Activated CD8-positive, alpha-beta T cell treated with anti-CD3 and anti-CD28 coated beads for 36 hours (primary cell): ENCODE data around the gene AURKAIP1. TPM values are rescaled to one million over a fixed set of nuclear protein-coding genes. Genes with fewer than 3 reads are reported as not detected.

Experiments
- ATAC-seq: fragments of 200-7000 bp; cut with Tn5 transposase; one replicate; pipeline ENCODE4 v1.10.0; 2021; ENCODE audit warnings: mild to moderate bottlenecking, moderate library complexity
- CTCF ChIA-PET: fragments of 350-600 bp; sonication (Branson Sonifier 250); formaldehyde crosslinking; loops from one replicate; lab custom pipeline; 2021; ENCODE audit warnings: antibody characterized with exemption; lab: Charles Lee
- POLR2A ChIA-PET: fragments of 350-600 bp; sonication (Branson Sonifier 250); formaldehyde crosslinking; loops from one replicate; lab custom pipeline; 2021; ENCODE audit warnings: antibody characterized with exemption; lab: Charles Lee
- DNase-seq: peaks from one replicate; pipeline ENCODE4 v3.0.0-alpha.2; 2020
- H3K27ac Mint-ChIP-seq: one replicate; pipeline ENCODE4 v1.8.0; 2021; ENCODE audit warnings: mild to moderate bottlenecking, mixed read lengths
- H3K27me3 Mint-ChIP-seq: one replicate; pipeline ENCODE4 v1.8.0; 2021; ENCODE audit warnings: mixed read lengths
- H3K36me3 Mint-ChIP-seq: one replicate; pipeline ENCODE4 v1.8.0; 2021; ENCODE audit warnings: low read depth, mixed read lengths
- H3K4me1 Mint-ChIP-seq: one replicate; pipeline ENCODE4 v1.8.0; 2021; ENCODE audit warnings: low read depth, mixed read lengths
- H3K4me3 Mint-ChIP-seq: one replicate; pipeline ENCODE4 v1.8.0; 2021; ENCODE audit warnings: mild to moderate bottlenecking, moderate library complexity, mixed read lengths
- H3K9me3 Mint-ChIP-seq: one replicate; pipeline ENCODE4 v1.8.0; 2021; ENCODE audit warnings: mixed read lengths
- CTCF ChIP-seq: fragments of 200-600 bp; IDR thresholded peaks from one replicate; pipeline ENCODE4 v1.8.0; 2022; ENCODE audit warnings: antibody characterized with exemption, mild to moderate bottlenecking
- intact Hi-C: fragments of 100-400 bp; cut with micrococcal nuclease; formaldehyde crosslinking; loops from one replicate; pipeline ENCODE4 v1.10.0; 2022
- total RNA-seq, 2 experiments: library from RNA; stranded (reverse); gene quantifications; one replicate each; pipeline ENCODE4 v1.2.3, GENCODE V29; 2021

Gene AURKAIP1
- total RNA-seq, 2 experiments from 2014 or later, result 127 TPM

- POLR2A ChIA-PET, result interaction anchor here (2.4 kb wide), 1 partner anchor 13 kb away, joined by 10 read pairs; no protein-coding TSS in a partner anchor
- no peak for TF ChIP-seq CTCF
These were observed 16.4 kb downstream of the AURKAIP1 start, which contains the start of gene MXRA8 for GRCh38 chr1:1358433-1359271. Gene MXRA8 (minus strand): TSS chr1:1358555. CDS start chr1:1358504, 51 bp downstream.

GRCh38 chr1:1357871-1358432 lies 17.1 kb downstream of the AURKAIP1 start:
- DNase-seq (no peak), ATAC-seq (no peak)
- ChIA-PET POLR2A (interaction anchor here (2.4 kb wide), 1 partner anchor 13 kb away, joined by 10 read pairs; no protein-coding TSS in a partner anchor), CTCF (no interaction called here)
- intact Hi-C loops, result no loop called here
- H3K27me3 Mint-ChIP-seq, result peaks cover 3% of the 10 kb centered on the region
- H3K27ac Mint-ChIP-seq, result no peak overlapping the region
- H3K36me3 Mint-ChIP-seq, result no peaks in the 10 kb centered on the region
- no peak for TF ChIP-seq CTCF
- no peaks in the 10 kb centered on the region for H3K9me3 Mint-ChIP-seq
- H3K4me3 Mint-ChIP-seq, result no peak overlapping the region
- H3K4me1 Mint-ChIP-seq, result peaks cover 22% of the 10 kb centered on the region

More at GRCh38 chr1:1358433-1359271, 16.4 kb downstream of the AURKAIP1 start, which contains the start of gene MXRA8:
- Mint-ChIP-seq H3K9me3 (no peaks in the 10 kb centered on the region), H3K27ac (no peak within 1 kb of the TSS), H3K36me3 (no peaks in the 10 kb centered on the region), H3K4me3 (no peak within 1 kb of the TSS), H3K27me3 (peaks cover 3% of the 10 kb centered on the region), H3K4me1 (peaks cover 19% of the 10 kb centered on the region)
- CTCF ChIA-PET, result no interaction called here
- peak; percentile 62 for DNase-seq
- ATAC-seq, result peak; percentile 60
- intact Hi-C loops, result no loop called here

GRCh38 chr1:1356796-1357401 lies 18.1 kb downstream of the AURKAIP1 start:
- ATAC-seq, result peak; percentile 23
- Mint-ChIP-seq H3K27ac (no peak overlapping the region), H3K9me3 (no peaks in the 10 kb centered on the region), H3K36me3 (no peaks in the 10 kb centered on the region), H3K4me3 (no peak overlapping the region), H3K27me3 (peaks cover 12% of the 10 kb centered on the region), H3K4me1 (peaks cover 27% of the 10 kb centered on the region)
- no peak for DNase-seq
- ChIA-PET POLR2A (interaction anchor here (1.2 to 2.4 kb wide), 2 partner anchors 14 to 18 kb away, joined by 3 to 10 read pairs; partner anchors contain the start of gene AURKAIP1), CTCF (no interaction called here)
- intact Hi-C loops, result no loop called here
- TF ChIP-seq CTCF, result no peak

- no peak for DNase-seq
- peaks cover 28% of the 10 kb centered on the region for H3K4me1 Mint-ChIP-seq
- CTCF ChIA-PET, result interaction anchor here (1.2 kb wide), 1 partner anchor 15 kb away, joined by 9 read pairs; no protein-coding TSS in a partner anchor
These were observed 18.7 kb downstream of the AURKAIP1 start for GRCh38 chr1:1356166-1356795.

More at GRCh38 chr1:1356166-1356795, 18.7 kb downstream of the AURKAIP1 start:
- POLR2A ChIA-PET, result interaction anchor here (1.1 to 1.2 kb wide), 2 partner anchors 16 to 19 kb away, joined by 3 read pairs; partner anchors contain the start of gene AURKAIP1
- no peak overlapping the region for H3K27ac Mint-ChIP-seq
- H3K9me3 Mint-ChIP-seq, result no peaks in the 10 kb centered on the region
- H3K4me3 Mint-ChIP-seq, result no peak overlapping the region
- intact Hi-C loops, result no loop called here
- no peak for ATAC-seq
- H3K27me3 Mint-ChIP-seq, result peaks cover 12% of the 10 kb centered on the region
- TF ChIP-seq CTCF, result no peak
- H3K36me3 Mint-ChIP-seq, result no peaks in the 10 kb centered on the region
